Upper lobe of left lung (tissue), 4 donors: ENCODE results near the gene EIF1AY.

Experiments used
- POLR2A ChIP-seq, 4 donors: fragments of 450-650 bp; IDR thresholded peaks; one replicate each; pipeline ENCODE4 v1.5.1; 2016 to 2017; ENCODE audit warnings: antibody characterized with exemption in 4 of 4, mild to moderate bottlenecking in 2 of 4
- TF ChIP-seq, protein P1 (sequence below), 6 experiments: fragments of 450-650 bp in 4 of 6; fragments of 200-600 bp in 2 of 6; sonication (generic) in 2 of 6; IDR thresholded peaks; one replicate each; pipeline ENCODE4 v1.5.1; 2016 to 2019; ENCODE audit warnings: antibody characterized with exemption in 6 of 6

DNA sequence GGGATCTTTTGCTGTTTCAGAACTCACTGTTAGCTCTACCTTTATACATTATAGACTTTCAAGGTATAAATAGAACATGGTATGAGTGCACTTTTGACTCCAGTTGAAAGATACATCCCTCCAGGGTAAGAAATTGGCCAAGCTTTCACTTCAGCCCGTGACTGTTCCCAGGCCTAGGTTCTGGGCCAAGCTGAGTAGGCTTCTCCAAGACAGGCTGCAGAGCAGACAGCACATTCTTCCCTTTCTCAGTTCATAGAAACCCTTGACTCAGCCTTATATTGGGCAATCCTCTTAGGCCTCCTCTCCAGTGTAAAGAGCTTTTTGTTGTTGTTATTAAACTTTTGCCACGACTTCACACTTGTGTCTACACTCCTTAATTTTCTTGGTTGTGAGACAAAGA lies 29.5 kb upstream of the EIF1AY start:
- TF ChIP-seq POLR2A (IDR thresholded peaks at IDR 0.05) = no peak
- TF ChIP-seq, protein P1, sequence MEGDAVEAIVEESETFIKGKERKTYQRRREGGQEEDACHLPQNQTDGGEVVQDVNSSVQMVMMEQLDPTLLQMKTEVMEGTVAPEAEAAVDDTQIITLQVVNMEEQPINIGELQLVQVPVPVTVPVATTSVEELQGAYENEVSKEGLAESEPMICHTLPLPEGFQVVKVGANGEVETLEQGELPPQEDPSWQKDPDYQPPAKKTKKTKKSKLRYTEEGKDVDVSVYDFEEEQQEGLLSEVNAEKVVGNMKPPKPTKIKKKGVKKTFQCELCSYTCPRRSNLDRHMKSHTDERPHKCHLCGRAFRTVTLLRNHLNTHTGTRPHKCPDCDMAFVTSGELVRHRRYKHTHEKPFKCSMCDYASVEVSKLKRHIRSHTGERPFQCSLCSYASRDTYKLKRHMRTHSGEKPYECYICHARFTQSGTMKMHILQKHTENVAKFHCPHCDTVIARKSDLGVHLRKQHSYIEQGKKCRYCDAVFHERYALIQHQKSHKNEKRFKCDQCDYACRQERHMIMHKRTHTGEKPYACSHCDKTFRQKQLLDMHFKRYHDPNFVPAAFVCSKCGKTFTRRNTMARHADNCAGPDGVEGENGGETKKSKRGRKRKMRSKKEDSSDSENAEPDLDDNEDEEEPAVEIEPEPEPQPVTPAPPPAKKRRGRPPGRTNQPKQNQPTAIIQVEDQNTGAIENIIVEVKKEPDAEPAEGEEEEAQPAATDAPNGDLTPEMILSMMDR (IDR thresholded peaks at IDR 0.05) = no peak
